GM12878 (cell line): ENCODE data around the gene AHNAK. TPM values are rescaled to one million over a fixed set of nuclear protein-coding genes. Genes with fewer than 3 reads are reported as not detected.
A peak's percentile ranks its signal among the peaks of the same experiment; 100 is the strongest.
"Not testable (repeated sequence)": the region's sequence is repeated elsewhere in the genome, so short reads cannot be mapped to it uniquely, and the experiment has no call there.

ENCODE experiments used
- ATAC-seq: fragments of 200-7000 bp; cut with Tn5 transposase; 3 replicates; pipeline ENCODE4 v1.9.1; 2020; ENCODE audit warnings: mild to moderate bottlenecking, moderate library complexity
- BruUV-seq: library from RNA; stranded (reverse); fragments of 400-500 nt; replicated peaks from 2 replicates; lab custom pipeline; 2021; lab: Mats Ljungman, UMichigan
- CTCF ChIA-PET: fragments of 300-600 bp; sonication (Branson Sonifier 250); formaldehyde crosslinking; extraction: SDS; loops from one replicate; lab custom pipeline; 2021; ENCODE audit warnings: inconsistent platforms; lab: Yijun Ruan, JAX
- POLR2A ChIA-PET: fragments of 350-600 bp; formaldehyde crosslinking; extraction: SDS; loops from one replicate; lab custom pipeline; 2021; ENCODE audit warnings: inconsistent platforms; lab: Charles Lee
- RAD21 ChIA-PET: fragments of 300-600 bp; sonication (Branson Sonifier 250); formaldehyde crosslinking; loops from one replicate; lab custom pipeline; 2023; ENCODE audit warnings: antibody characterized with exemption; ENCODE audit not compliant: unreplicated experiment; lab: Charles Lee
- SMC1A ChIA-PET: fragments of 300-600 bp; sonication (Branson Sonifier 250); formaldehyde crosslinking; loops from one replicate; lab custom pipeline; 2023; ENCODE audit not compliant: unreplicated experiment, uncharacterized antibody; lab: Charles Lee
- DNase-seq: peaks from one replicate; pipeline ENCODE4 v3.0.0-alpha.2; 2011; ENCODE audit warnings: low read depth, low spot score
- FAIRE-seq: peaks from 3 replicates; lab custom pipeline; 2011; peaks lifted over from hg19 to GRCh38; lab: Jason Lieb, UNC
- H2AFZ ChIP-seq: 2 replicates; pipeline ENCODE4 v1.6.0; 2011; ENCODE audit warnings: low read depth, low read length, control low read depth; ENCODE audit not compliant: control insufficient read depth
- H3K27ac ChIP-seq: 2 replicates; pipeline ENCODE4 v1.5.1; 2011; ENCODE audit warnings: control low read depth; ENCODE audit not compliant: control insufficient read depth, insufficient read depth
- H3K27me3 ChIP-seq, 2 experiments: replicated peaks in 1 of 2; 2 replicates each; pipeline versions ENCODE4 v1.6.0 to v1.6.1; 2011; ENCODE audit warnings: low read length in 1 of 2; ENCODE audit not compliant: control insufficient read depth in 2 of 2, insufficient read depth in 2 of 2
- H3K36me3 ChIP-seq, 2 experiments: 2 replicates each; pipeline ENCODE4 v1.5.1; 2011; ENCODE audit warnings: low read length in 1 of 2; ENCODE audit not compliant: control insufficient read depth in 2 of 2, insufficient read depth in 2 of 2
- H3K4me1 ChIP-seq: 2 replicates; pipeline ENCODE4 v1.6.1; 2011; ENCODE audit warnings: mild to moderate bottlenecking, low read length, moderate library complexity, mixed read lengths; ENCODE audit not compliant: control insufficient read depth, insufficient read depth
- H3K4me2 ChIP-seq: 2 replicates; pipeline ENCODE4 v1.6.0; 2011; ENCODE audit warnings: control low read depth; ENCODE audit not compliant: control insufficient read depth, insufficient read depth
- H3K4me3 ChIP-seq: fragments of 200-600 bp; sonication (generic); 2 replicates; pipeline ENCODE4 v1.5.1; 2016
- H3K79me2 ChIP-seq: 2 replicates; pipeline ENCODE4 v1.6.0; 2011; ENCODE audit warnings: low read length; ENCODE audit not compliant: control insufficient read depth, insufficient read depth
- H3K9ac ChIP-seq: 2 replicates; pipeline ENCODE4 v1.8.0; 2011; ENCODE audit warnings: low read length, control low read depth, mixed read lengths; ENCODE audit not compliant: control insufficient read depth, insufficient read depth
- H3K9me3 ChIP-seq: replicated peaks from 3 replicates; pipeline ENCODE4 v1.5.1; 2011; ENCODE audit warnings: mild to moderate bottlenecking, low read length; ENCODE audit not compliant: control insufficient read depth, insufficient read depth
- H4K20me1 ChIP-seq: 2 replicates; pipeline ENCODE4 v1.6.0; 2011; ENCODE audit not compliant: control insufficient read depth, insufficient read depth
- ATF7 ChIP-seq: fragments of 450-650 bp; IDR thresholded peaks from 2 replicates; pipeline ENCODE4 v1.6.1; 2016; ENCODE audit warnings: low read depth, mild to moderate bottlenecking
- SPI1 ChIP-seq: IDR thresholded peaks from 2 replicates; pipeline ENCODE4 v1.6.1; 2011; ENCODE audit warnings: low read depth, mild to moderate bottlenecking, low read length, moderate library complexity, borderline replicate concordance; ENCODE audit not compliant: insufficient read depth
- WGBS: methylation state at CpG from one replicate; pipeline ENCODE4 v1.1.6; 2016; ENCODE audit warnings: low lambda C conversion rate; ENCODE audit not compliant: insufficient replicate concordance, insufficient coverage; ENCODE audit errors: missing lambda C conversion rate; 5-methylcytosine and 5-hydroxymethylcytosine counted together
- in situ Hi-C: fragments of 300-500 bp; cut with MboI; formaldehyde crosslinking; loops from 9 replicates; pipeline ENCODE4 v1.14.3; 2018; ENCODE audit warnings: mixed read lengths
- intact Hi-C: fragments of 100-400 bp; cut with micrococcal nuclease; formaldehyde crosslinking; loops from one replicate; pipeline ENCODE4 v1.14.2; 2022; ENCODE audit not compliant: unreplicated experiment
- polyA plus RNA-seq, 11 experiments: library from polyadenylated mRNA; depleted of rRNA in 4 of 11; unstranded in 6 of 11; stranded (reverse) in 5 of 11; fragments of >200 nt; fragmentation: Nextera tagmentation in 4 of 11; fragmentation: Illumina TruSeq in 1 of 11; extraction: Ambion mirVana in 4 of 11; extraction: Trizol in 1 of 11; gene quantifications; 1 replicate in 1 of 11; 2 replicates in 10 of 11; pipeline versions ENCODE4 v1.2.1 to v1.2.3, GENCODE V29; 2011 to 2016; ENCODE audit warnings: inconsistent platforms in 2 of 11, missing spikeins in 2 of 11, low read depth in 1 of 11
- total RNA-seq, 4 experiments: library from RNA; depleted of rRNA in 3 of 4; stranded (reverse); fragments of >200 nt in 3 of 4; fragmentation: Illumina TruSeq in 1 of 4; extraction: Trizol in 1 of 4; gene quantifications; 2 replicates each; pipeline versions ENCODE4 v1.2.1 to v1.2.3, GENCODE V29; 2013 to 2021

The AHNAK gene
- total and polyA plus RNA-seq, 10 of the 15 experiments (the other 5 are each of a cell fraction or from before 2014, with no cell fraction given), result 0.76 to 90.3 (median 19.4) TPM

GRCh38 chr11:62571493-62571892 lies 24.9 kb upstream of the AHNAK start:
- peak overlapping the region; percentile 98 for H3K9ac ChIP-seq
- not testable (repeated sequence) for ATAC-seq

DNA sequence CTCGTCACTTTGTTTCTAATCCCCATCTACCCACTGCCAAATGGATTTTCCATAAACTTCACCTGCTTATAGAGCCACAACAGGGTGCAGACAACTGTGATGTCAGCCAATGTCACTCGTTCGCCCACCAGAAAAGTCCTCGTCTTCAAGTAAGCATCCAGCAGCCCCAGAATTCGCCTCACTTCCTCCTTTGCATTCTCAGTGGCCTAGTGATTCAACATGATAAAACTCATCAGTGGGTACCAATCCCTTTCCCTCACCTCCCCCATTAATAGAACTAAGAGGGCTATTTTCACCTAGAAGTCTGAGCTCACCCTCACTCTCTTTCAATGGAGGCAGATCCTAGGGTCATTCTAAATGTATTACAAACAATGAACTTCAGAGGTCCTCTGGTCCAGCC lies 24.3 kb upstream of the AHNAK start:
- Histone ChIP-seq H3K9ac (peak overlapping the region; percentile 4; the same call in 1 of the 2 replicates), H3K36me3 (peaks cover 13 to 39% of the 10 kb centered on the region in 2 experiments), H3K4me3 (0 out of 2 replicates have a peak overlapping the region, but pooled peaks have one; percentile 99), H3K4me1 (peaks cover 27% of the 10 kb centered on the region)
- peak; percentile 92 for FAIRE-seq
- intact Hi-C loops, ATAC-seq, H3K27me3 ChIP-seq, H4K20me1 ChIP-seq, H2AFZ ChIP-seq, H3K27ac ChIP-seq, H3K9me3 ChIP-seq: not testable (repeated sequence)
- ChIA-PET RAD21 (interaction anchor here (0.5 to 3.3 kb wide), 6 partner anchors 9 to 146 kb away, joined by 3 to 14 read pairs (median 6); partner anchors contain the start of gene TUT1), POLR2A (interaction anchor here (1.0 to 4.7 kb wide), 2 partner anchors 12 to 18 kb away, joined by 3 to 29 read pairs; no protein-coding TSS in a partner anchor), CTCF (interaction anchor here (3.1 to 4.4 kb wide), 2 partner anchors 13 to 28 kb away, joined by 18 to 56 read pairs; no protein-coding TSS in a partner anchor), SMC1A (interaction anchor here (1.1 to 2.9 kb wide), 4 partner anchors 11 to 94 kb away, joined by 3 to 15 read pairs (median 7); partner anchors contain the start of genes C11orf98 and CSKMT)
- 72% methylated on average over 5 of the region's 5 CpGs for WGBS
- TF ChIP-seq ATF7 (peak; percentile 12; the same call in 1 of the 2 replicates), SPI1 (peak; percentile 55; the same call in 1 of the 2 replicates)
- TF ChIP-seq, all 136 proteins: peak for 2; not testable (repeated sequence) for 134
- DNase-seq, BruUV-seq, in situ Hi-C loops: not testable (repeated sequence)
- peaks cover 75% of the 10 kb centered on the region for H3K79me2 ChIP-seq
- H3K4me2 ChIP-seq, result peak overlapping the region; percentile 80

More at GRCh38 chr11:62571493-62571892, 24.9 kb upstream of the AHNAK start:
- ChIA-PET RAD21 (interaction anchor here (0.5 to 3.3 kb wide), 6 partner anchors 10 to 147 kb away, joined by 3 to 14 read pairs (median 6); partner anchors contain the start of gene TUT1), POLR2A (interaction anchor here (4.7 to 5.0 kb wide), 2 partner anchors 12 to 20 kb away, joined by 29 to 37 read pairs; partner anchors contain the start of gene TUT1), SMC1A (interaction anchor here (1.2 to 2.9 kb wide), 2 partner anchors 11 to 14 kb away, joined by 3 to 15 read pairs; no protein-coding TSS in a partner anchor), CTCF (interaction anchor here (3.1 to 4.4 kb wide), 2 partner anchors 13 to 29 kb away, joined by 18 to 56 read pairs; no protein-coding TSS in a partner anchor)
- H3K27me3 ChIP-seq, H2AFZ ChIP-seq, DNase-seq, BruUV-seq, in situ Hi-C loops, H4K20me1 ChIP-seq, intact Hi-C loops, H3K9me3 ChIP-seq, H3K27ac ChIP-seq, FAIRE-seq: not testable (repeated sequence)
- Histone ChIP-seq H3K79me2 (peaks cover 70% of the 10 kb centered on the region), H3K36me3 (peaks cover 12 to 39% of the 10 kb centered on the region in 2 experiments), H3K4me2 (peak overlapping the region; percentile 80), H3K4me3 (peak overlapping the region; percentile 99; the same call in 1 of the 2 replicates), H3K4me1 (peaks cover 27% of the 10 kb centered on the region)
- WGBS, result 97% methylated on average over 5 of the region's 5 CpGs
